Epithelial cell of esophagus (primary cell): Measurements from ENCODE around the gene LIPM.

Source experiments
- DNase-seq: peaks from one replicate; pipeline ENCODE4 v3.0.0; 2010; ENCODE audit warnings: low read depth
- H3K4me3 ChIP-seq: 2 replicates; pipeline ENCODE4 v1.5.1; 2011; ENCODE audit warnings: mild to moderate bottlenecking, low read length, control low read depth
- CTCF ChIP-seq: IDR thresholded peaks from 2 replicates; pipeline ENCODE4 v1.5.1; 2011; ENCODE audit warnings: low read depth, mild to moderate bottlenecking, low read length, control low read depth, inconsistent platforms; ENCODE audit not compliant: insufficient read depth; ENCODE audit errors: missing control alignments

The LIPM gene

DNA sequence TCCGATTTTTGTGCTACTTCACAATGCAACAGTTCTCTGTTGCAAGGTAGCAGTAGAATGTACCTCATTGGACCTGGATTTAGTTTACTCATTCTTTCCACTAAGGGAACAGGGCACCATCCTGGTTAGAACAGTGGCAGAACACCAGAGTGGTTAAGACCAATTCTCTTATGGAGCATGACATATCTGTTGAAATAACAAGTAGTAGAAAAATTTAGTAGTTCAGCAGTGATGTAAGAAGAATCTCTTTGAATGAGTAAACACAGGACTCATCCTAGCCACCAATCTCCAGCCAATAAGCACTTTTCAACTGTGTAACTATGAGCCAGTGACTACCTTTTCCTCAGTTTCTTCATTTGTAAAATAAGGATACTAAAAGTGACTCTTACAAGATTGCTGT, 46.7 kb downstream of the LIPM start:
- DNase-seq, result peak; percentile 63
- TF ChIP-seq CTCF, result no peak
- no peak overlapping the region for H3K4me3 ChIP-seq

DNA sequence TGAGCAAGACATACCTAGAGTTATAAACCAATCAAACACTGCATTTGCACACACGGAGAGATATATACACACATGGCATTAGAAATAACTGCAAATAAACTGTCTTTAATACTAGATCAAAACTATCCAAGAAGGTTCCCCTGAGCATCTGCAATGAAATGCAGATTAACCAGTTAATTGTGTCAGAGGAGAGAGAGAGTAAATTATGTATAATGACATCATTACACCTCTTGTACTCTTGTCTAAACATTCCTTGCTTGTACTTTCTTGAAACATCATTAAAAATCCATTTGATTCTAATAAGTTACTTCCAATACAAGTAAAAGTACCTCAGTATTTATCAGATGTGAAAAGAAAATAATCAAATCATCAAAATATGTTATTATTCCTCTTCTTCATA, 48.2 kb downstream of the LIPM start:
- peak; percentile 61 for DNase-seq
- H3K4me3 ChIP-seq, result peak overlapping the region; percentile 38
- no peak for TF ChIP-seq CTCF

DNA sequence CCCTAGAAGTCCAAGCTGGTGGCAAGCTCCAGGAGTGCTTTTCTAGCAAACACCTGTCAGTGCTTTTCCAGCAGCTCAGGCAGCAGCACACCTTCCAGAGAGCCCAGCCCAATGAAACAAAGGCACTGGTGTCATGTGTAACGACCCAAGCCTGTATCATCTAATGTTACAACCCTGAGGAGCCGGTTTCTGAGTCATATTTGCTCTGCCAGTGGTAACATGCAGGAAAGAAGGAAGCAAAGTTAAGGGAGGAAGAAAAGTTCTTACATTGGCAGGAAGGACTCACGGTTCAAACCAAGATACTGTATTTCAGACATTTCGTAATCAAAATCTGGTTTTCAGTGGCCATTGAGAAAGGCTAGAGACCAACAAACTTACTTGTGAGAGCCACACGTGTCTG, 49.2 kb downstream of the LIPM start, which contains the start of gene ANKRD22:
TSS of gene ANKRD22 (minus strand) at position 139 of the 400 bp plus-strand sequence. CDS start 237 bp downstream, outside the sequence.
- no peak for TF ChIP-seq CTCF
- H3K4me3 ChIP-seq, result peak within 1 kb of the TSS; percentile 38
- DNase-seq, result peak; percentile 99

- no peak for TF ChIP-seq CTCF
- no peak overlapping the region for H3K4me3 ChIP-seq
- DNase-seq, result no peak
Observed at GRCh38 chr10:88852327-88852726, 49.8 kb downstream of the LIPM start.

DNA sequence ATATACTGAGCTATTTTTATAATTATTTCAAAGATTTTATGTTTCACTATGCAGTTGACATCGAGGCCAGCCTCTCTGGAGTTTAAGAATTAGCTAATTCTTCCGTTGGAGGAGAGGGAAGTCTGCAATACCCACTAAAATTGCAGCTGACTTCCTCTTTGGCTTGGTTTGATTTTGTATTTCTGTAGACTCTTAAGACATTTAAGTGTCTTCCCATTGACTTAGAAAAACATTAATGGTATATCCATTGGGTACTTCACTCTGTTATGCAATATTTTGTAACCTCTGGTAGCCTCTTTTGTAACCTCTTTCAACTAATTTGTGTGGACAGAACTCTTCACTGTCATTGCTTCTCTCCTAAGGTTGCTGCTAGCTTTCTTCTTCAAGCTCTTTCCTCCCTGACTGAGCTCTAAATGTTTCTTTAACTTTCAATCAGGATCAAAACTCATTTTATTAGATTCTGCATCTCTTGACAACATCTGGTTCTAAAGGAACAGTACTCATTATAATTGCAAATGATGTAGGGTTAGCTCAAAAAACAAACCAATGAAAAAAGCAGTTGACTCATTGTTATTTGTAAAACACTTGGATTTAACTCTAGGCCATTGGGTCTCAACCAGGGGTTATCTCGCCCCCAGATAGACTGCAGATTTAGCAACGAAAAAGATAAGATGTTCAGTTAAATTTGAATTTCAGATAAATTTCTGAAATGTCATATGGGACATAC, 50.8 kb downstream of the LIPM start:
- no peak for TF ChIP-seq CTCF
- DNase-seq, result no peak

GRCh38 chr10:88854684-88855083, 52.2 kb downstream of the LIPM start:
- no peak for TF ChIP-seq CTCF

More for the DNA sequence above, 50.8 kb downstream of the LIPM start:
- H3K4me3 ChIP-seq, result no peak overlapping the region

GRCh38 chr10:88857831-88858230, 55.3 kb downstream of the LIPM start:
- no peak overlapping the region for H3K4me3 ChIP-seq
- no peak for TF ChIP-seq CTCF
- DNase-seq, result no peak

More at GRCh38 chr10:88854684-88855083, 52.2 kb downstream of the LIPM start:
- DNase-seq, result no peak
- H3K4me3 ChIP-seq, result no peak overlapping the region
